ENCODE measurements around the gene TRIM17.

TRIM17 gene

DNA sequence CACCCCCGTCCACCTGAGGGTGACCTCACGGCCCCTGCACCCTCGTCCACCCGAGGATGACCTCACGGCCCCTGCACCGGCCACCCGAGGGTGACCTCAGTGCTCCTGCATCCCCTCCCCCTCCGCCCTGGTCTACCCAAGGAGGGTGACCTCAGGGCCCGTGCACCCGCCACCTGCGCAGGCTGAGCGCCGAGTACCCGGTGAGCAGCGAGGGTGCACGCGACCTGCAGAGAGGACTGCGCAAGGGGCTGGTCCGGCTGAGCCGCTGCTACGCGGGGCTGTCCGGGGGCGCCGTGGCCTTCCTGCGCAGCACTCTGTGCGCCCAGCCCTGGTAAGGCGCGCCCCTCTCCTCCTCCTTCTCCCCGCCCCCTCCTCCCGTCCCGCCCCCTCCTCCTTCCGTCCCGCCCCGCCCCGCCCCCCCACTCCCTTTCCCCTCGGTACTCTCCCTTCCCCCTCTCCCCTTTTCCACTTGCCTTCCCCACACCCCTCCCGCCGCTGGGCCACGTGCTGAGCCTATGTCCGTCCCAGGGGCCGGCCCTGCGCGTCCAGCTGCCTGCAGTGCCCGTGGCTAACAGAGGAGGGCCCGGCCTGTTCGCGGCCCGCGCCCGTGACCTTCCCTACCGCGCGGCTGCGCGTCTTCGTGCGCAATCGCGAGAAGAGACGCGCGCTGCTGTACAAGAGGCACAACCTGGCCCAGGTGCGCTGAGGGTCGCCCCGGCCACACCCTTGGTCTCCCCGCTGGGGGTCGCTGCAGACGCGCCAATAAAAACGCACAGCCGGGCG lies 38.4 kb downstream of the TRIM17 start:
- DNase-seq (ENCODE audit: low spot score), result peak; percentile 58

DNA sequence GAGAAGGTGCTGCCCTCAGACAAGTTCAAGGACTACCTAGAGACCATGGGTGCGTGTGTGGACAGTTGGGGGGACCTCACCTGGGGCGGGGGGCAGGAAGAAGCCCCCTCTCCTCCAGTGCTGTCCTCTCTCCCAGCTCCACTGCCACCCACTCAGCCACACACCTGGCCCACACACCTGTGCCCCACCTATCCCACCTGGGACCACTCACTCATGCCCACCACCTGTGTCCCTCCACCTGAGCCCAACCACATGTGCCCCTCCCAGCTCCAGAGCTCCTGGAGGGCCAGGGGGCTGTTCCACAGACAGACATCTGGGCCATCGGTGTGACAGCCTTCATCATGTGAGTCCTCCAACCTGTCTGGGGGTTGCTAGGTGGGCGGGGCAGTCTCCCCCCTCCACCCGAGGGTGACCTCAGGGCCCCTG lies 39.0 kb downstream of the TRIM17 start:
- DNase-seq (ENCODE audit: low spot score), result no peak

- DNase-seq (ENCODE audit: low spot score), result no peak
Measured at GRCh38 chr1:228376651-228377631, 39.7 kb downstream of the TRIM17 start.

DNA sequence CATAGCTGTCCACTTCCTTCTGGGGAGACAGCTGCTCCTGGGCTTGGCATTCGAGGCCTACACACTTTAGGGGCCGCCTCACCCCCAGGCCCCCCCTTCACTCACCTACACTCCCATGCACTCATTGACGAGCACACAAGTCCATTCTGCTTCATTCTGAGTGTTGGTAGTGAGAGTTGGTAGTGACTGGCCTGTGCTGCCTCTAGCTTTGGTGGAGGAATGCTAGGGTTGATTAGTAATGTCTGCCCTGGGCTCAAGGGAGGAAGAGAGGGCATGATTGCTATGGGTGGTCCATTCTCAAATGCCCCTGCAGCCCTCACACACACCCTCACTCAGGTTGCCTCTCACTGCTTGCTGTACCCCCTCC lies 40.4 kb downstream of the TRIM17 start:
- DNase-seq (ENCODE audit: low spot score), result no peak

DNA sequence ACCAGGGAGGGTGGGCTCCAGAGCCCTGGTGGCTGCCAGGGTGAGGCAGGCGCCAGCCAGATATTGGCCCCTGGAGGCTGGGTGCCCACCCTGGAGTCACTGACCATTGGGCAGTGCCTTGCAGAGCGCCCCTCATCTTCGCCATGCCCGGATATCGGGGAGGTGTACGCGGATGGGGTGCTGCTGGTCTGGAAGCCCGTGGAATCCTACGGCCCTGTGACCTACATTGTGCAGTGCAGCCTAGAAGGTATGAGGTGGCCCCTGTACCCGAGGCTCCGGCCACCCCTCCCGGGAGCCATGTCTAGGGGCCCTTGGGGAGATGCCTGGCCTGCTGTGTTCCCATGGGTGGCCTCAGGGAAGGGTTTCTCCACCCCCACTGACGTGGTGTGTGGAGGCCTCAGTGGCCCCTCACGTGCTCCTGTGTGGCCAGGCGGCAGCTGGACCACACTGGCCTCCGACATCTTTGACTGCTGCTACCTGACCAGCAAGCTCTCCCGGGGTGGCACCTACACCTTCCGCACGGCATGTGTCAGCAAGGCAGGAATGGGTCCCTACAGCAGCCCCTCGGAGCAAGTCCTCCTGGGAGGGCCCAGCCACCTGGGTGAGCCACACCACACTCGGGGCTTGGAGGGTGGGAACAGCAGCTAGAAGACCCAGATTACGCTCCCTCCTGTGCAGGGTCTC lies 40.9 kb downstream of the TRIM17 start:
- DNase-seq (ENCODE audit: low spot score), result no peak

DNA sequence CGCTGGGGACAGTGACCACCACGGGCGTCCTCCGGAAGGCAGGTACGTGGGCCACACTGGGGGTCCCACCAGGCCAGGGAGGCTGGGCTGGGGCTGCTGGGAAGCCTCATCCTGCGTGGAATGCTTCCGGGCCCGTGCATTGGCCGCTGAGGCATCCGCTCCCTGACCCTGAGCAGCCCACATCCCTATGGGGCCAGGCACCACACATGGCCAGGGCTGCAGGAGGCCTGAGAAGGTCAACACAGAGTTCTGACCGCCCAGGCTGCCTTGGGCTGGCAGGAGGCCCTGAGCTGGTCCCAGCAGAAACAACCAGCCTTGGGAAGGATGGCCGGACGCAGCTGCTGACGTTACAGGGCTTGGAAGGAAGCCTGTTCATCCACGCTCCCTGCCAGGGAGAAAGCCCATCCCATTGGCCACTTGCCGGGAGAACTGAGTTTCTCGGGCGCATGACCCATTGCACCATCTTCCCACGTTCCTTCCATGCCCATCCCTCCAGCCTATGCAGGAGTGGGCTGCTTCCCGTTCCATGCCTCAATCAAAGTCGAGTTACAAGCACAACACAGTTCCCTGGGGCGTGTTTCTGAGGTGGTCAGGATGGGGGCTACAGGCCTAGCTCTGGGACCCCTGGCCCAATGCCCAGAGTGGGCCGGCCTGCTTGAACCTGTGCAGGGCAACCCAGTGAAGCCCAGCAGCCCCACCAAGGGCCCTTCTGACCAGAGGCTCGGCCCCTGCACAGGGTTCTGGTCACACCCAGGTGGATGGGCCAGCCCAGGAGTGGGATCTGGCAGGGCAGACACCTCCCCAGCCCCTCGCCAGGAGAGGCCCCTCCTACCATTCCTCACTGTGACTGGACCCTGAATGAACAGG lies 41.7 kb downstream of the TRIM17 start:
- DNase-seq (ENCODE audit: low spot score), result peak; percentile 82

- DNase-seq (ENCODE audit: low spot score), result no peak
Measured at GRCh38 chr1:228373681-228374571, 42.7 kb downstream of the TRIM17 start.

- no peak for DNase-seq (ENCODE audit: low spot score)
Measured at GRCh38 chr1:228373004-228373680, 43.5 kb downstream of the TRIM17 start.

GRCh38 chr1:228372183-228373003 lies 44.3 kb downstream of the TRIM17 start:
- no peak for DNase-seq (ENCODE audit: low spot score)

DNA sequence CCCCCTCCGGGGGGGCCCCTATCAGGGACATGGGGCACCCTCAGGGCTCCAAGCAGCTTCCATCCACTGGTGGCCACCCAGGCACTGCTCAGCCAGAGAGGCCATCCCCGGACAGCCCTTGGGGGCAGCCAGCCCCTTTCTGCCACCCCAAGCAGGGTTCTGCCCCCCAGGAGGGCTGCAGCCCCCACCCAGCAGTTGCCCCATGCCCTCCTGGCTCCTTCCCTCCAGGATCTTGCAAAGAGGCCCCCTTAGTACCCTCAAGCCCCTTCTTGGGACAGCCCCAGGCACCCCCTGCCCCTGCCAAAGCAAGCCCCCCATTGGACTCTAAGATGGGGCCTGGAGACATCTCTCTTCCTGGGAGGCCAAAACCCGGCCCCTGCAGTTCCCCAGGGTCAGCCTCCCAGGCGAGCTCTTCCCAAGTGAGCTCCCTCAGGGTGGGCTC lies 44.9 kb downstream of the TRIM17 start:
- DNase-seq (ENCODE audit: low spot score), result no peak

DNA sequence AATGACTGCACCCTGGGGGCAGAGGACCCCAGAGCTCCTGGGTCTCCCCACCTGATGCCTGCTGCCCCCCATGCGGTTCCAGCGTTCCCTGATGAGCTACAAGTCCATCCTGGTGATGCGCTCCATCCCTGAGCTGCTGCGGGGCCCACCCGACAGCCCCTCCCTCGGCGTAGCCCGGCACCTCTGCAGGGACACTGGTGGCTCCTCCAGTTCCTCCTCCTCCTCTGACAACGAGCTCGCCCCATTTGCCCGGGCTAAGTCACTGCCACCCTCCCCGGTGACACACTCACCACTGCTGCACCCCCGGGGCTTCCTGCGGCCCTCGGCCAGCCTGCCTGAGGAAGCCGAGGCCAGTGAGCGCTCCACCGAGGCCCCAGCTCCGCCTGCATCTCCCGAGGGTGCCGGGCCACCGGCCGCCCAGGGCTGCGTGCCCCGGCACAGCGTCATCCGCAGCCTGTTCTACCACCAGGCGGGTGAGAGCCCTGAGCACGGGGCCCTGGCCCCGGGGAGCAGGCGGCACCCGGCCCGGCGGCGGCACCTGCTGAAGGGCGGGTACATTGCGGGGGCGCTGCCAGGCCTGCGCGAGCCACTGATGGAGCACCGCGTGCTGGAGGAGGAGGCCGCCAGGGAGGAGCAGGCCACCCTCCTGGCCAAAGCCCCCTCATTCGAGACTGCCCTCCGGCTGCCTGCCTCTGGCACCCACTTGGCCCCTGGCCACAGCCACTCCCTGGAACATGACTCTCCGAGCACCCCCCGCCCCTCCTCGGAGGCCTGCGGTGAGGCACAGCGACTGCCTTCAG lies 45.5 kb downstream of the TRIM17 start:
- DNase-seq (ENCODE audit: low spot score), result no peak

DNA sequence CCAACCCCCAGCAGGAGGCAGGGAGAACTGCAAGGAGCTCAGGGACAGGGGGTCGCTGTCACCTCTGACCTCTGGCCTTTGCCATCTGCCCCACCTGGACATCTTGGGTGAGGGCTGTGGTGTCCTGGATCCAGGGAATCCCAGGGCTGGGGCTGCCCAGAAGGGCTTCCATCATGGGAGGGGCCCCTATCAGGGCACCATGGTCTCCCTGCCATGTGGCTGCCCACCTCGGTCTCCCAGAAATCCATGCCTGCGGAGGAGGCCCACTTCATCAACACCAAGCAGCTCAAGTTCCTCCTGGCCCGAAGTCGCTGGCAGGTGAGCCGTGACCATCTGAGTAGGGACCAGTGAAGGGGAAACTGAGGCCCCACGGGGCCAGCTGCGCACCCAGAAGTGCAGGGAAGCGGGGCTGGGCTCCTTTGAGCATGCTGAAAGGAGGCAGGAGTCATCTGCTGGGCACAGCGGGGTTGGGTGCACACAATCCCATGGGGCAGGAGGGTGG lies 46.2 kb downstream of the TRIM17 start:
- no peak for DNase-seq (ENCODE audit: low spot score)

DNA sequence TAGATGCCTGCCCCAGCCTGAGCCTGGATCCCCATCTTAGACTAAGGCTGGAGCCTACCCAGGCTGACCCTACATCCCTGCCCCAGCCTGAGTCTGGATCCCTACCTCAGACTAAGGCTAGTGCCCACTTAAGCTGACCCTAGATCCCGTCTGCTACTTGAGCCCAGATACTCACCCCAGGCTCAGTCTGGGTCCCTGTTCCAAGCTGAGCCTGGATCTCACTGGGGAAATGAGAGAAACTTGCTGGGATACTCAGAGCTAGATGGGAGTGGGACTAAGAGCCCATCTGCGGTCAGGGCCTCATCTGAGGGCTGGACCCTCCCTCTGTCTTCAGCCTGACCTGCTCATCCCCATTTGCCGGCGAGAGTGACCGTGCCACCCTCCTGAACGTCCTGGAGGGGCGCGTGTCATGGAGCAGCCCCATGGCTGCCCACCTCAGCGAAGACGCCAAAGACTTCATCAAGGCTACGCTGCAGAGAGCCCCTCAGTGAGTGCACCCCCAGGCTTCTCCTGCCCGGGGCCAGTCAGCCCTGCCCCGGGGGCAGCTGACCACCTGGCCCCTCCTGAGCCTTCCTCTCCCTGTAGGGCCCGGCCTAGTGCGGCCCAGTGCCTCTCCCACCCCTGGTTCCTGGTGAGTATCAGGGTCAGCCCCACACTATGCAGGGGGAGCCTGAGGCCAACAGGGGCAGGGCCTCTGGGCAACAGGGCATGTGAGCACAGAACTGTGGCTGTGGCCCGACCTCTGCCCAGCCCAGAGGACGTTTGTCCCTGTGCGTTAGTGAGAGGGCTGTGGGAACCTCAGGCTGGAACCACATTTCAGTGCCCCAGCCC lies 46.8 kb downstream of the TRIM17 start:
- no peak for DNase-seq (ENCODE audit: low spot score)

DNA sequence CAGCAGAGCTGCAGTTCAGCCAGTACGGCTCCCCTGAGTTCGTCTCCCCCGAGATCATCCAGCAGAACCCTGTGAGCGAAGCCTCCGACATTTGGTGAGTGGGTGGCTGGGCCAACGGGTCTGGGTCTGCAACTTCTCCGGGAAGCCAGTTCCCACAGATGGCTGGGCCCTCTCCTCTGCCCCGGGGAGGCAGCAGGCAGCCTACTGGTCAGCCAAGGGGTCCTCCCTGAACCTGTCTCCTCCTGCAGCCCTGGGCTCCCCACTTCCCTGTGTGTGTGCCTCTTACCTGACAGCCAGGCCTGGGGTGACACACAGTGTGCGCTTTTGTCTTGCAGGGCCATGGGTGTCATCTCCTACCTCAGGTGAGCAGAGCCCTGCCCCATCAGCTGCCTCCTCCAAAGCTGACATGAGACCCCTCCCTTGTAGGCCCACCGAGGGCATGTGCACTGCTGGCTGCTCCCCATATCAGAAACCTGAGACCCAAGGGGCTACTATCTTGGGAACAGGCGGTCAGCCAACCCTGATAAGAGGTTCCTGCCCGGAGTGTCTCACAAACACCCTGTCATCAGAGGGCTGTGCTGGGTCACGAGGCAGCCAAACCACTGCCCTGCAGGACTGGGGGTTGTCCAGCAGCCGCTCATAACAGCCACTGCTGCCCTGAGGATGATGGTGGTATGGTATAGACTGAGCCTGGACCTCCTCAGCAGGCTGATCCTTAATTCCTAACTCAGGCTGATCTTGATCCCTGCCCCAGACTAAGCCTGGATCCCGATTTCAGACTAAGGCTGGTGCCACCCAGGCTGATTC lies 47.7 kb downstream of the TRIM17 start:
- DNase-seq (ENCODE audit: low spot score), result no peak

- DNase-seq (ENCODE audit: low spot score), result no peak
Measured at GRCh38 chr1:228367798-228368791, 48.6 kb downstream of the TRIM17 start.
